HG02623 (cell line): ENCODE results near the gene HNRNPA1.
"Not testable (repeated sequence)": the region's sequence is repeated elsewhere in the genome, so short reads cannot be mapped to it uniquely, and the experiment has no call there.

Source experiments
- ATAC-seq: cut with Tn5 transposase; IDR thresholded peaks from one replicate; pipeline ENCODE4 v1.9.1; 2021; ENCODE audit warnings: moderate library complexity; ENCODE audit not compliant: unreplicated experiment

The HNRNPA1 gene

DNA sequence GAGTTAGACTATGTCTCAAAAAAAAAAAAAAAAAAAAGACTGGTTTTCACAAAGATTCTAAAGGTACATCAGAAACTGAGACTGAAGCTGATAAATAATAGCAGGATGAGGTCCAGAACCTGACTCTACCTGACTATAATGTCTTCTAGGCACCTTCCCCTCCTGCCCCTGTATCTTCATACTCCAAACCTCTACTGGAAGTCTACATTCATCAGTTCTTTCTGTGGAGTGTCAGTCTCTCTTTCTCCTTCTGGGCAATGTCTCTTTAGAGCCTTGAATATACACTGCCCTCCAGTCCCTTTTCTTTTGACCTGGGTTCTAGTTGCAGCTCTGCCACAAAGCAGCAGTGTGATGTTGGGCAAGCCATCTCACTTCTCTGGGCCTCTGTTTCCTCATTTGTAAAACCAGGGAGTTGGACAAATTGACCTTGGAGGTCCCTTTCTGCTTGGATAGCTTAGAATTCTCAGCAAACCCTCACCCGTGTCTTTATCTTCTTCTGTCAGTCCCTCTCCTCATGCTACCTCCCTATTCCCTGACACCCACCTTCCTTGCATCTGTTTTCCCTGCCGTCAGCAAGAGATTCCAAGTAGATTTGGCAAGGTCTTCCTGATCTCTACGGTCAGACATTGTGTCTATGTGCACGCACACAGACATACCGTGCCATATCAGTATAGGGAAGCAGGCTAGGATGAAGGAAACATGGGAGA lies 16.0 kb downstream of the HNRNPA1 start:
- no peak for ATAC-seq

DNA sequence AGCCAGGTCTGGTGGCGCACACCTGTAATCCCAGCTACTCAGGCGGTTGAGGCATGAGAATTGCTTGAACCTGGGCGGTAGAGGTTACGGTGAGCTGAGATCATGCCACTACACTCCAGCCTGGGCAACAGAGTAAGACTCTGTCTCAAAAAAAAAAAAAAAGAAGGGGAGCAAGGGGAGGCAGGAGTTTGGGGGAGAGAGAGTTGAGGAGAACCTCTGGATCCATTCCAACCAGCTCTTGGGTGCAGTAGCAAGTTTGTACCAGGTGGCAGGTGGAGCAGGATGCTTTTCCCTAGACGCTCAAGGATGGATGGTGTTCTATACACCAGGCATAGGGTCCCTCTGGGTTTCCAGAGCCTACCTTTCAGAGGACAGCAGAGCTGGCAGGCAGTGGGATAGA lies 18.4 kb downstream of the HNRNPA1 start:
- ATAC-seq: no peak

DNA sequence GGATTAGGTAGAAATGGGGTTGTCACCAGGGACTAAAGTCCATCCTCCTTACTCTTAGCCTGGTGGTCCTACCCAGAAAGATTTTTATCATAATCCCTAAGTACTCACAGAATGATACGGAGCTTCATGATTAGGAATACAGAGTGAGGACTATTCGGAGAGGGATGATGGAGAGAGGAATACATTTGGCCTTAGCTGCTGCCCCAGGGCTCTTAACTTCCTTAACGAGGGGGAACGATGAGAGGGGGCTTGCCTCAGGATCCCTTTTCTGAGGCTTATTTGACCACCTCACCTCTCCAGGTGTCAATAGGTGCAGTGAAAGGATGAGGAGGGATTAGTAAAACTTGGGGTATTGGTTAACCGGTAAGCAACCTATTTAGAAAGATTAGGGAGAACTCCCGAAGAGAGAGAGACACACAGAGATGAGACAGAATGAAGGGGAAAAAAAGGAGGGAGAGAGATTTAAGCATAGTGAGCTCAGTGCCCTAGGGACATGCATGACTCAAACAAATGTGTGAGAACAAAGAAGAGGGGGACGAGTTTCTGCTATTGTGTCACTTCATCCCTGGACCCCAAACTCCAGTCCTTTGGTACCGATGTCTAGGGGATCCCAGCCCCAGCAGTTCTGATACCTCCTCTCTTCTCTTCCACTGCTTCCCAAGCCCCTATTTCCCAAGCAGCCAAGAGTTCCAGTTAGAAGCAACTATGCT lies 19.1 kb downstream of the HNRNPA1 start:
- ATAC-seq: no peak

DNA sequence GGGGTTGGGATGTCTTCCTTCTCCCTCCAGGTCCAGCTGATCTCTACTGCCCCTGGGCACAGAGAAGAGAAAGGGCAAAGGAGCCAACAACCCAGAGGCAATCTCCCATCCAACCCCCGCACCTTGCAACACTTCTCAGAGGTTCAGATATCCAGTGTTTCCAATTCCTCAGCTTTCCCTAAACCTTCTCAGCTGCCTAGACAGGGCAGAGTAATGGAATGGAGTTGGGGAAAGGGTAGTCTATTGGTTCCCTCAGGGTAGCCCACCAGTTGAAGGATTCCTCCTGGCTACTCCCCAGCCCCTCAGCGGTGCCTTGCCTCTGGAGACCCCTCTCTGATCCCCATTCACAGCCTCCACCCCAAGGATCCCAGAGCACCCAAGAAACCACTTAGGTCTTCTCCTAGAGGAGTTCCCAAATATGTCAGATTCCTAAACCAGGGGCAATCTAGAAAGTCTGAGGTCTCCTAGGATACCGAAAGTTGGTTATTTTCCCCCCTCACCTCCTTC lies 19.8 kb downstream of the HNRNPA1 start:
- ATAC-seq: no peak

DNA sequence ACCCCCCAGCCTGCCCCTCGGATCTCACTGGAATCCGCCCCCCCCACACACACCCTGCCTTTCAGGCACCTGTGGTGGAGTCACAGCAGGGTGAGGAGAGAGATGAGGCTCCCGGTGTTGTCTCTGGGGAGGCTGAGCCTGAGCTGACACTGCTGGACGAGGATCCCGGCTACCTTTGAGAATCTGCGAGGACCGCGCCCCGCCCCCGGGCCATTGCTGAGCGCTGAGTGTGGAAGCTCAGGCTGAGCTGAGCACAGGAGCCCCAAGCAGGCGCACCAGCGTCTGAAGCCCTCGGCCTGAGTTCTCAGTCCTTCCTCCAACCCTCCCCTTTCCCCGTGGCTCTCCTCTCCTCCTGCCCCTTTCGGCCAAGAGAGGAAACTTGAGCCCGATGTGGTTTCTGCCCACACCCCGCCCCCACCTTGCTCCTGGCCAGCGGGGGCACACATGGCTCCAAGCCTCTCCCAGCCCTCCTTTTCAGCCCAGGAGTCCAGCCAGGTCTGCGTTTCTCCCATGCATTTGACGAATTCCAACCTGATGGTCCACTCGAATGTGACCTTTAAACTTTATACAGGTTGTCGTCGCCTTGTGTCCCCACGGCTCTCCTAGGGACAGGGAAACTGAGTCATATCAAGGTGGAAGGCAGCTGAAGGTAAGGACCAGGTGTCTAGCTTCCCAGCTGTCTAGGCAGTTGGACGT lies 20.4 kb downstream of the HNRNPA1 start, which contains the start of gene NFE2:
Gene NFE2 (minus strand): TSS at position 284 of the 696 bp plus-strand sequence. CDS start 5,767 bp downstream, outside the sequence.
- ATAC-seq: no peak

DNA sequence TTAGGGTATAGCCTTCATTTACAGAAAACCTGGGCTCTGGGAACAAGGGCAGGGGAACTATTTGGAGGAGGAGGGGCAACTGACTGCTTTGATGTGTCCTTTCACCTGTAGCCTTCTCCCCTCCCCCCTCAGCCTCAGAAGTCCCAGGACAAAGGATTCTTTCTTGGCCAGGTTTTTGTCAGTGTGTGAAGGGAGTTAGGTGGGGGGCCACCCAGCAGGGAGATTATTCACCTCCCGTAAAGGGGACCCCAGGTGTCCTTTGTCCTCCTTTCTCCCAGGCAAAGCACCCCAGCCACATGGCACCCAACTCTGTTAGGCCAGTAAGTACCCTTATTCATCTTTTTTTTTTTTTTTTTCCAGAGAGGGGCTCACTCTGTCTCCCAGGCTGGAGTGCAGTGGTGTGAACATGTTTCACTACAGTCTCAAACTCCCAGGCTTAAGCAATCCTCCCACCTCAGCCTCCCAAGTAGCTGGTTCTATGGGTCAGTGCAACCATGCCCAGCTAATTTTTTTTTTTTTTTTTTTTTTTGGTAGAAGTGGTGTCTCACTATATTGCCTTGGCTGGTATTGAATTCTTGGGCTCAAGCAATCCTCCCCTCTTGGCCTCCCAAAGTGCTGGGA lies 21.0 kb downstream of the HNRNPA1 start:
- no peak for ATAC-seq

DNA sequence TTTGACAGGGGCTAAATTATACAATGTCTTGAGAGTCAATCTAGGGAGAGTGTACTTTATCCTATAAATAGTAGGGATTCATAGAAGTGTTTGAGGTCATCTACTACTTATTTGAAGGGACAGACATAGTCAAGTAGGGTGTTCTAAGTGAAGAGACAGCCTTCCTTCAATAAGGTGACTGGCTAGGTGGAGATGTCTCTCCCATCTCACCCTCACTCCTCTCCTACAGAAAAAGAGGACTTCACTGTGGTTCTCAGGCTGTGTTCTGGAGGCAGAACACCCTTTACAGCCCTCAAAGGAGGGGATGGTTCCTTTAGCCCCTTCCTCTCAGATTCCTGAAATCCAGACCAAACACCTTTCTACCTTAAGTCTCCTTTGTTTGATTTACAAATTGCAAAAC lies 23.1 kb downstream of the HNRNPA1 start:
- no peak for ATAC-seq

DNA sequence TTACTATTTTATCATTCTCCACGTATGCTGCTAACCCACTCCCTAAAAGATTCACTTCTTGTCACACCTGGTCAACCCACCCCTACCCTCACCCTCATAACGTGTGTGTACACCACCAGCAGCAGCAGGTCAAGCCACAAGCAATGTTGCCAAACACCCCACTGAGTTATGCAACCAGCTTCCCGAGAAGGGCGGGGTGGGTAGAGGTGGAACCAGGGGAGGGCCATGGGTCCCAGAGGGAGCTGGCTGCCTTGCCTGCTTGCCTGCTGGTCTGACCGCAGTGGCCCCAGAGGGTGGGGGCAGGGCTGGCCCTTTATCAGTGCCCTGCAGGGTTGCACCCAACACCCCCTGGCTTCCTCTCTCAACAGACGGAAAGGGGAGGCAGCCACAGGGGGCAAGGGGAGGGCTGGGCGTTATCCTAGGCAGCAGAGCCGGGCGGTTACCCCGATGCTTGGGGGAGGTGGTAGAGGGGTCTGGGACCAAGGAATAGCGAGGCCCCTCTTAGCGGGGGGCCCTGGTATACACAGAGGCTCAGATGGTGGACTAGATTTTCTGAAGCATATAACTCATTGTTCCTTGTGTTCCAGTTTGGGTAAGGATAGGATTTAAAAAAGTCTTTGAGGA lies 23.8 kb downstream of the HNRNPA1 start:
- ATAC-seq: no peak

DNA sequence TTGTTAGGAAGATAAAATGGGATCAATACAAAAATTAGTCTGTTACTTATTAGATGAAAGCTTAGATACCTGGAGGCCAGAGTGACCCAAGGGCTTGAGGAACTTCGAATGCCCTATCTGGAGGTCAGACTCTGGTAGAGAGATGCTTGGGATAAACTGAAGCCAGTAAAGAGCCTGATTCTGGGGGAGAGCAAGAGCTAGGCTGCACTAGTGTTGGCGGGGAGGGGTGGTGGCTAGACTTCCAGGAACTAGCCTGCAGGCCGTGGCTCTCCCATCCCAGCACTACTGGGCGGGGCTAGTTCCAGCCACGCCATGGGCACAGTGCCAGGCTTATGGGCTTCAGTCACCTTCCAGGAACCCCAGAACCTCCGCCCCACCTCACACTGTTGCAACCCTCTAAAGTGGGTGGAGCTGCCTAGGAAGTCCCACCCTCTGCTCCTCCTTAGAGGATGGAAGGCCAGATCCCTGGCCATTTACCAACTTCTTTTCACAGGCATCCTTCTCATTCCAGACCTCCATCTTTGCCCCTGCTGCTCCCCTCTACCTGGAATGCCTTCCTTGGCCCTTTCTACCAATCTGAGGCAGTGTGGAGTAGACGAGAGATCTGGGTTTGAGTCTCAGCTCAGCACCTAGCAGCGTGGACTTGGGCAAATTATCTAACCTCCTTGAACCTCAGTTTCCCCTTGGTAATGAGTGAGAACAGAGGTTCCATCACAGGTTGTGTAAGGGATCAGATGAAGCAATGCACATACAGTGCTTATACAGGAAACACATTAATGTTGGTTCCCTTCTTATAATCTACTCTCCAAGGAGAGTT lies 26.6 kb downstream of the HNRNPA1 start:
- no peak for ATAC-seq

DNA sequence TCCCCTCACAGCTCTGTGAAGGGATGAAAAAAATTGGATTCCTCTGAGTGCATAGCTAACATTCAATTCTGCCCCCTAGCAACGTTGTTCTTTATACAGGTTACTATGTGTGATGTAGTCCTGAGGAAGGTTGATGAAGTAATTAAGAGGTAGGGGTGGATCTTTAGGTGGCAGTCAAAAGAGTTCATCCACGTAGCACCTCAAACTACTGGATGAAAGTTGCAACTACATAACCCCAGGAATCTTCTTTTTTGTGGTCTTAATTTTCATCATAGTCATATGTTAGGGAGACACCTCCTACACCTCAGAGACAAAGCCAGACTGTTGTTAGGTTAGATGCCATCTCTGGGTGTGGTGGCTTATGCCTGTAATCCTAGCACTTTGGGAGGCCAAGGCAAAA lies 30.5 kb downstream of the HNRNPA1 start:
- ATAC-seq: no peak

DNA sequence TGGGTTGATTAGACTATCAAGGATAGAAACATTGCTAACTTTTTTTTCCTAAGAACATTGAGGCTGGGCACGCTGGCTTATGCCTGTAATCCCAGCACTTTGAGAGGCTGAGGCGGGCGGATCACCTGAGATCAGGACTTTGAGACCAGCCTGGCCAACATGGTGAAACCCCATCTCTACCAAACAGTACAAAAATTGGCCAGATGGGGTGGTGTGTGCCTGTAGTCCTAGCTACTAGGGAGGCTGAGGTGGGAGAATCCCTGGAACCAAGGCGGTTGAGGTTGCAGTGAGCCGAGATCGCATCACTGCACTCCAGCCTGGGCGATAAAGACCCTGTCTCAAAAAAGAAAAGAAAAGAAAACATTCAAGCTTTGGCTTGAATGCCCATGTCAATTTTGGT lies 31.8 kb downstream of the HNRNPA1 start:
- not testable (repeated sequence) for ATAC-seq

DNA sequence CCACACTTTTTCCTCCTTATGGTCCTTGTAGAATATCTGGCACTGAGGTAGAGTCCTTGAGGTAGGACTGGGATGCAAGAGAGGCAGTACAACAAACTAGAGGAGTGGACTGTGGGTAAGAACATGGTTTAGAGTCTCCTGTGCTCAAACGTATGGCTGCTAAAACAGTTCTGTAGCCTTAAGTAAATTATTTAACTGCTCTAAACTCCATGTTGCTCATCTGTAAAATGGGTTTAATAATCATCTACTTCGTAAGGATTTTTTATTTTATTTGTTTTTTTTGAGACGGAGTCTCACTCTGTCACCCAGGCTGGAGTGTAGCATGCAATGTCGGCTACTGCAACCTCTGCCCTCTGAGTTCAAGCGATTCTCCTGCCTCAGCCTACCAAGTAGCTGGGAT lies 40.8 kb downstream of the HNRNPA1 start:
- no peak for ATAC-seq

DNA sequence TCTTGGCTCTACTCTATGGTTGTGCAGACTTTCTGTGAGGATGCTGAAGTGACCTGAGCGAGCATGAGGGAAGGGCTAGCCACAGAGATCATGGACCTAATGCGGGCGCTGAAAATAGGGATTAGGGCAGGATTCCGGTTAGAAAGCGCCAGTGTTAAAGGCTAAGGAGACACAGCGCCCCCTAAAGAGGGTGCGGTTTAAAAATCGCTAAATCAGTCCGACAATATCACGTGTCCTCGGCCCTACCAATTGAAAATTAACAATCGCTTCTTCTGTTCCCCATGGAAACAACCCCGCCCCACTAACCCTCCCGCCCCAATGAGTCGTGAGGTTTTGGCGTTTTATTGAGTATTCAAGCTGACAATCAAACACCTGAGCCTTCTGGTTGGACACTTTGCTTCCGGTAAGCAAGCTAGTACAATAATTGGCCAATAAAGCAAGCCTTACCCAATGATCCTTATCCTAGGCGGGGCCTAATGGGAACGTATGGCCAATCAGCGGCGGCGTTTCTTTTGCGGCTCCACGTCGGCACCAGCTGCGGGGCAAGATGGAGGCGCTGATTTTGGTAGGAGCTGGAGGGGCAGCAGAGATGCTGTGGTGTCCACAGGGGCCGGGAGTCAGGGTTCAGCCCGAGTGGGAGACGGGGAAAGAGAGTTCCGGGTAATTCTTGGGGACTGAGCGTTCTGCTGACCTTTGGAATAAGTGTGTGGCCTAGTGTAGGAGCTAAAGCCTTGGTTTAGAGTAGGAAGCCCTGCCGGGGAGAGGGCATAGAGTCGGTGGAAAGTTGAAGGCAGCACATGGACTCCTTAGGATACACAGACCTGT lies 44.3 kb downstream of the HNRNPA1 start, which contains the start of gene COPZ1:
Gene COPZ1 (plus strand): TSS at position 515 of the 825 bp plus-strand sequence. CDS start 33 bp downstream, at position 548.
- peak; percentile 99 for ATAC-seq

DNA sequence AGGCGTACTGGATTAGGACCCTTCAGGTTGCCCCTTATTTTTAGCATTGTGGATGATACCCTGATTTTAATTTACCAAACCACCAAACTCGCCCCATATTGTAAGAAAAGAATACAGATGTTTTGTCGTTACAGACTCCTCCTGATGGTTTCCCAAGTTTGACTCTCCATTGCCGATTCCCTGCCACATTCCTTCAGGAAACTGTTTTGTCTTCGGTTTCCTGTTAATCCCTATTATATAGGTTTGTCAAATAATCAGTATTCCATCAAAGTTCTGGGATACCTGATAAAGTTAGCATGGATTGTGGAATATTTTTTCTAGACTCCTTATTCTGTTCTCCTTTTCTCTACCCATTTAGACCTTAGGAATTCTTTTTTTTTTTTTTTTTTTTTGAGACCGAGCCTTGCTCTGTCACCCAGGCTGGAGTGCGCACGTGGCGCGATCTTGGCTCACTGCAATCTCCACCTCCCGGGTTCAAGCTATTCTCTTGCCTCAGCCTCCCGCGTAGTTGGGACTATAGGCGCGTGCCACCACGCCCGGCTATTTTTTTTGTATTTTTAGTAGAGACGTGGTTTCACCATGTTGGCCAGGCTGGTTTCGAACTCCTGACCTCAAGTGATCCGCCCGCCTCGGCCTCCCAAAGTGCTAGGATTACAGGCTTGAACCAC lies 45.0 kb downstream of the HNRNPA1 start:
- ATAC-seq: not testable (repeated sequence)

DNA sequence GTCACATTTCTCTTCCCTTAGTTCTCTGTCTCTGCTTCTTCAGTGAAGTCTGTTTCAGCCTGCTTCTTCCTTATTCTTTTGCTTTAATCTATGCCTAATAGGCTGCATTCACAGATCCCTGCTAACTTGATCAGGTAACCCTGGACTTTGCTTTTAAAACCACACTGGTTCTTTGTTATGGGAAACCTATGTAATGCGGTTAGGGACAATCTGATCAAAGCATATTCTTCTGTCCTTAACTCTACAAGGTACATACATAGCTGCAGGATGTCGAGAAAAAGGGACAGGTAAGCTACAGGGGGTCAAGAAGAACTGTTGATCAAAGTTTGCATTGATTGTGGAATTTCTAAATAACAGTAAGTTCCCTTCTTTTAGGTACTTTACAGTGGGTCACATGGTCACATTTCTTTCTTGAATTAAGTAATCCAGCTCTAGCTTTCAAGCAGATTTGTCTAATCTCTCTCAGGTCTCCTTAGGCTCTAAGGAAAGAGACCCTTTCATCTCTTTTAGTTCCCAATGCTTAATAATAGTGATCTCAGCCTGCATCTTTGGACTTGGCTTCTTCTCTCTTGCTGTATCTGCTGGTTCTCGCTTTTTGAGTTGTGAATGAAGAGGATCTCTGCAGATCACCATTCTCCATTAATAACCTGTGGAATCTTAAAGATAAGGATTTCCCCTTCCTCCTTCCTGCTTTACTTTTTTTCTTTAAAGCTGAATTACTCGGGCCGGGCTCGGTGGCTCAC lies 48.2 kb downstream of the HNRNPA1 start:
- no peak for ATAC-seq

DNA sequence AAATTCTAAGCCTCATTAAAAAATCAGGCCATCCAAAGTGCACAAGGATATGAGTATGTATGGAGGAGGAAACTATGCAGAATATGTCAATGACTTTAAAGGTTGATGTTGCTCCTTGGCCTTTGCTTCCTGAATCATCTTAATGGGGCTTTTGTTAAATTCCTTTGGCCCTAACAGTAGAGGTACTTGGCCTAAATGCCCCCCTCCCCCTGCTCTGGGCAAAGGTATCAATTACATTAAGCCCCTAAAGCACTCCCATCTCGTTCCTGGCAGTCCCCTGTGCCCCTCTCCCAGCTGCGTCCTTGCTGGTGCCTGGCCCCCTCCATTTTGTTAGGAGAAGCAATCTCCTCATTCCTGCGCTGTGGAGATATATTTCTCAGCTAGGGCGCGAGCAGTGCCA lies 49.2 kb downstream of the HNRNPA1 start:
- ATAC-seq: no peak

DNA sequence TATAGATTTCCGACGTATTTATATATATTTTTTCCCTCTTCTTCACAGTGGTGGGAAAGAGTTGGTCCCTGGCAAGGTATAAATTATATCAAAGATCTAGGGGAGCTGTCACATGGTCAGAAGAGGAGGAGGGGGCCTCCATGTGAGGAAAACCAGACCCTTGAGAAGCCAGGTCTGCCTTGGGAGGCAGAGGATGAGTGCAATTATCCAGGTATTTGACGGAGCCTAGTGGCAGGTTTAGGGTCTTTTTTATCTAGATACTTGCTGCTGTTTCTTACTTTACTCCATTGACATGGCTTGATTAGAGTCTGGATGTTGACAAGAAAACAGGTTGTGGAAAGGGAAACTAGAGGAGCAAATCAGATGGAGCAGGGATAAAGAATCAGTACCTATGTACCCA lies 49.9 kb downstream of the HNRNPA1 start:
- no peak for ATAC-seq

DNA sequence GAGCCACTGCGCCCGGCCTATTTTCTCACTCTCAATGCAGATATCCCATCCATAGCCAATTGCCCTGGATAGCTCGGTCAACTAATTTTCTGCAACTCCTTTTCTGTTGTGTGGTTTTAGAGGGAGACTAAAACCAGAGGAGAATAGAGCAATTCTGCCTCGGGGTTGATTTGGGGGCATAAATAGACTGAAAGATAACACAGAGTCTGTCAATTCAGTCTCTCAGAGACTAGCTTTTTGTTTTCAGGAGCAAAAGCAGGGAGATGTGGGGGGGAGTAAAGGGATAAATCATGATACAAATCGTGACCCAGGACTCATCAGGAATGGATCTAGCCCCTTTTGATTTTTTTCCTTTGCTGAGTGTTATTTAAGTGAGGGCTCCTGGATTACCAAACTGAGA lies 50.9 kb downstream of the HNRNPA1 start:
- ATAC-seq: no peak
